K562 (cell line): ENCODE results near the gene MAST4.

Source experiments
- E2F8 ChIP-seq: fragments of 450-650 bp; IDR thresholded peaks from 2 replicates; pipeline ENCODE4 v1.7.1; 2018; ENCODE audit warnings: mild to moderate bottlenecking, low read depth; ENCODE audit not compliant: partially characterized antibody
- POLR2AphosphoS2 ChIP-seq: IDR thresholded peaks from 2 replicates; pipeline ENCODE4 v1.6.1; 2012; ENCODE audit warnings: low read length, improper control_type of control experiment
- RAD21 ChIP-seq, 2 experiments: fragments of 250-450 bp in 1 of 2; fragments of 450-650 bp in 1 of 2; sonication (Bioruptor Pico) in 1 of 2; formaldehyde crosslinking in 1 of 2; IDR thresholded peaks in 1 of 2; conservative IDR thresholded peaks in 1 of 2; 2 replicates each; pipeline versions ENCODE4 v1.4.0 to v1.8.0; 2020 to 2022; ENCODE audit warnings: mild to moderate bottlenecking in 2 of 2, moderate library complexity in 1 of 2
- ZSCAN29 ChIP-seq: fragments of 450-650 bp; IDR thresholded peaks from 2 replicates; pipeline ENCODE4 v1.6.1; 2017

GRCh38 chr5:67166460-67167285 is 570.5 kb downstream of the MAST4 start:
- no peak for TF ChIP-seq E2F8
- TF ChIP-seq POLR2AphosphoS2 = no peak
- no peak for TF ChIP-seq RAD21 (CRISPR knock-in tag; conservative IDR thresholded peaks at IDR 0.05 in 1 of 2, IDR thresholded peaks at IDR 0.05 in 1 of 2)
- TF ChIP-seq ZSCAN29 = no peak
